IMR-90 (cell line): ENCODE results near the gene GRIA4.

ENCODE experiments used
- NFE2L2 ChIP-seq: fragments of 150-350 bp; IDR thresholded peaks from 2 replicates; pipeline ENCODE4 v1.6.1; 2016; ENCODE audit warnings: low read depth, mild to moderate bottlenecking, low read length
- POLR2A ChIP-seq: IDR thresholded peaks from 2 replicates; pipeline ENCODE4 v1.6.1; 2012; ENCODE audit warnings: mild to moderate bottlenecking, low read depth, low read length
- USF2 ChIP-seq: fragments of 150-350 bp; IDR thresholded peaks from 2 replicates; pipeline ENCODE4 v1.6.1; 2017; ENCODE audit warnings: mild to moderate bottlenecking, antibody characterized with exemption, low read length, low read depth
- TF ChIP-seq, protein P1 (sequence below): conservative IDR thresholded peaks from 2 replicates; pipeline ENCODE4 v1.5.1; 2012; ENCODE audit warnings: mild to moderate bottlenecking, low read depth, low read length, improper control_type of control experiment

DNA sequence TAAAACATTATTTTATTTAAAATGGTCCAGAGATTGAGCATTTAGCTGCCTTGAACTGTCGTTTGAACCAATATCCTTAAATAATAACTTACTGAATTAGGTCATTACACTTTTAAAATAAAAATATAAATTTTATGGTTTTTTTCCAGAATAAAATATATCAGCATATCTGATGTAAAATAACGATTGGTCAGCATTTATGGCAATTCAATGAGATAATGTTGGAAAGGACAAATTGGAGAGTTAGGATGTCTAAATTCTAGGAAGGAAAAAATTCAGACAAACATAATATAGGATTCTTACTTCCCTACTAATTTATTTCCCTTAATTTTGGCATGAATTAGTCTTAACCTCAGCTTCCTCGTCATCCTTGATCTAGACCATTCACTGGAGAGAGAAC lies 113.4 kb downstream of the GRIA4 start:
- TF ChIP-seq, protein P1, sequence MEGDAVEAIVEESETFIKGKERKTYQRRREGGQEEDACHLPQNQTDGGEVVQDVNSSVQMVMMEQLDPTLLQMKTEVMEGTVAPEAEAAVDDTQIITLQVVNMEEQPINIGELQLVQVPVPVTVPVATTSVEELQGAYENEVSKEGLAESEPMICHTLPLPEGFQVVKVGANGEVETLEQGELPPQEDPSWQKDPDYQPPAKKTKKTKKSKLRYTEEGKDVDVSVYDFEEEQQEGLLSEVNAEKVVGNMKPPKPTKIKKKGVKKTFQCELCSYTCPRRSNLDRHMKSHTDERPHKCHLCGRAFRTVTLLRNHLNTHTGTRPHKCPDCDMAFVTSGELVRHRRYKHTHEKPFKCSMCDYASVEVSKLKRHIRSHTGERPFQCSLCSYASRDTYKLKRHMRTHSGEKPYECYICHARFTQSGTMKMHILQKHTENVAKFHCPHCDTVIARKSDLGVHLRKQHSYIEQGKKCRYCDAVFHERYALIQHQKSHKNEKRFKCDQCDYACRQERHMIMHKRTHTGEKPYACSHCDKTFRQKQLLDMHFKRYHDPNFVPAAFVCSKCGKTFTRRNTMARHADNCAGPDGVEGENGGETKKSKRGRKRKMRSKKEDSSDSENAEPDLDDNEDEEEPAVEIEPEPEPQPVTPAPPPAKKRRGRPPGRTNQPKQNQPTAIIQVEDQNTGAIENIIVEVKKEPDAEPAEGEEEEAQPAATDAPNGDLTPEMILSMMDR, result no peak
- TF ChIP-seq POLR2A (no peak), USF2 (no peak), NFE2L2 (no peak)
